WTC11 (cell line): ENCODE results near the gene F5. TPM values are rescaled to one million over a fixed set of nuclear protein-coding genes. Genes with fewer than 3 reads are reported as not detected.
A peak's percentile ranks its signal among the peaks of the same experiment; 100 is the strongest.

ENCODE experiments used
- ATAC-seq: fragments of 200-7000 bp; cut with Tn5 transposase; 2 replicates; pipeline ENCODE4 v1.10.0; 2021; ENCODE audit warnings: mild to moderate bottlenecking, moderate library complexity
- CTCF ChIA-PET: fragments of 300-600 bp; sonication (Branson Sonifier 250); formaldehyde crosslinking; loops from one replicate; lab custom pipeline; 2021; ENCODE audit warnings: antibody characterized with exemption; lab: Charles Lee
- POLR2A ChIA-PET: fragments of 350-600 bp; sonication (Branson Sonifier 250); formaldehyde crosslinking; loops from one replicate; lab custom pipeline; 2021; ENCODE audit warnings: antibody characterized with exemption; lab: Charles Lee
- DNase-seq: peaks from one replicate; pipeline ENCODE4 v3.0.0; 2021; ENCODE audit warnings: low spot score
- H3K27ac Mint-ChIP-seq: 2 replicates; pipeline ENCODE4 v1.8.0; 2021; ENCODE audit warnings: mixed read lengths
- H3K27me3 Mint-ChIP-seq: 2 replicates; pipeline ENCODE4 v1.8.0; 2021; ENCODE audit warnings: low read depth, mild to moderate bottlenecking, moderate library complexity, mixed read lengths
- H3K36me3 Mint-ChIP-seq: 2 replicates; pipeline ENCODE4 v1.8.0; 2021; ENCODE audit warnings: mixed read lengths
- H3K4me1 Mint-ChIP-seq: 2 replicates; pipeline ENCODE4 v1.8.0; 2022; ENCODE audit warnings: mixed read lengths
- H3K4me3 Mint-ChIP-seq: 2 replicates; pipeline ENCODE4 v1.8.0; 2021; ENCODE audit warnings: mild to moderate bottlenecking, moderate library complexity, mixed read lengths
- H3K9me3 Mint-ChIP-seq: 2 replicates; pipeline ENCODE4 v1.8.0; 2021; ENCODE audit warnings: mixed read lengths
- ATF1 ChIP-seq: sonication (generic); formaldehyde crosslinking; IDR thresholded peaks from 2 replicates; pipeline ENCODE4 v1.8.1; 2023; ENCODE audit warnings: mild to moderate bottlenecking, moderate library complexity, missing genetic modification reagents
- E2F5 ChIP-seq: sonication (generic); formaldehyde crosslinking; IDR thresholded peaks from 2 replicates; pipeline ENCODE4 v1.8.1; 2022; ENCODE audit warnings: mild to moderate bottlenecking, moderate library complexity, missing genetic modification reagents
- ESRRA ChIP-seq: sonication (generic); formaldehyde crosslinking; IDR thresholded peaks from 2 replicates; pipeline ENCODE4 v1.8.1; 2022; ENCODE audit warnings: mild to moderate bottlenecking, missing genetic modification reagents, borderline replicate concordance
- FOXJ3 ChIP-seq: sonication (generic); formaldehyde crosslinking; IDR thresholded peaks from 2 replicates; pipeline ENCODE4 v1.9.0; 2021; ENCODE audit warnings: missing genetic modification reagents, mild to moderate bottlenecking, borderline replicate concordance
- FOXP4 ChIP-seq: sonication (generic); formaldehyde crosslinking; IDR thresholded peaks from 2 replicates; pipeline ENCODE4 v1.8.0; 2022; ENCODE audit warnings: mild to moderate bottlenecking, missing genetic modification reagents
- GRHL2 ChIP-seq: fragments of 250-450 bp; sonication (Bioruptor Pico); IDR thresholded peaks from 2 replicates; pipeline ENCODE4 v1.8.0; 2022; ENCODE audit warnings: mild to moderate bottlenecking, moderate library complexity; ENCODE audit not compliant: insufficient replicate concordance, severe bottlenecking
- JAZF1 ChIP-seq: fragments of 250-450 bp; sonication (Bioruptor Pico); IDR thresholded peaks from 2 replicates; pipeline ENCODE4 v1.9.0; 2021; ENCODE audit warnings: moderate library complexity, mild to moderate bottlenecking, inconsistent platforms
- MXD4 ChIP-seq: fragments of 250-450 bp; sonication (Bioruptor Pico); IDR thresholded peaks from 2 replicates; pipeline ENCODE4 v1.8.0; 2021; ENCODE audit warnings: mild to moderate bottlenecking, moderate library complexity, borderline replicate concordance
- NFYB ChIP-seq: sonication (generic); formaldehyde crosslinking; conservative IDR thresholded peaks from 2 replicates; pipeline ENCODE4 v1.8.0; 2022; ENCODE audit warnings: low read depth, missing genetic modification reagents
- TEAD1 ChIP-seq: sonication (generic); formaldehyde crosslinking; IDR thresholded peaks from 2 replicates; pipeline ENCODE4 v1.8.0; 2022; ENCODE audit warnings: mild to moderate bottlenecking, missing genetic modification reagents
- ZBTB21 ChIP-seq: sonication (generic); formaldehyde crosslinking; IDR thresholded peaks from 2 replicates; pipeline ENCODE4 v1.8.1; 2023; ENCODE audit warnings: mild to moderate bottlenecking, missing genetic modification reagents, borderline replicate concordance
- ZNF219 ChIP-seq: sonication (generic); formaldehyde crosslinking; IDR thresholded peaks from 2 replicates; pipeline ENCODE4 v1.8.0; 2023; ENCODE audit warnings: missing genetic modification reagents, mild to moderate bottlenecking, borderline replicate concordance
- ZNF317 ChIP-seq: sonication (generic); formaldehyde crosslinking; IDR thresholded peaks from 2 replicates; pipeline ENCODE4 v1.8.1; 2023; ENCODE audit warnings: low read depth, mild to moderate bottlenecking, moderate library complexity, missing genetic modification reagents, borderline replicate concordance
- ZNF423 ChIP-seq: fragments of 250-450 bp; sonication (Bioruptor Pico); IDR thresholded peaks from 2 replicates; pipeline ENCODE4 v2.1.2; 2022; ENCODE audit warnings: mild to moderate bottlenecking, moderate library complexity
- total RNA-seq: library from RNA; stranded (reverse); gene quantifications from 3 replicates; pipeline ENCODE4 v1.2.3, GENCODE V29; 2021
- TF ChIP-seq, protein P1 (sequence below): sonication (generic); formaldehyde crosslinking; IDR thresholded peaks from 2 replicates; pipeline ENCODE4 v1.8.1; 2023; ENCODE audit warnings: mild to moderate bottlenecking, missing genetic modification reagents, borderline replicate concordance
- TF ChIP-seq, protein P2 (sequence below): sonication (generic); formaldehyde crosslinking; IDR thresholded peaks from 2 replicates; pipeline ENCODE4 v1.8.1; 2023; ENCODE audit warnings: mild to moderate bottlenecking, missing genetic modification reagents
- TF ChIP-seq, protein P3 (sequence below): sonication (generic); formaldehyde crosslinking; IDR thresholded peaks from 2 replicates; pipeline ENCODE4 v1.8.1; 2022; ENCODE audit warnings: low read depth, missing genetic modification reagents, borderline replicate concordance

Gene F5
- total RNA-seq, 1 experiment from 2014 or later = 0.20 TPM

DNA sequence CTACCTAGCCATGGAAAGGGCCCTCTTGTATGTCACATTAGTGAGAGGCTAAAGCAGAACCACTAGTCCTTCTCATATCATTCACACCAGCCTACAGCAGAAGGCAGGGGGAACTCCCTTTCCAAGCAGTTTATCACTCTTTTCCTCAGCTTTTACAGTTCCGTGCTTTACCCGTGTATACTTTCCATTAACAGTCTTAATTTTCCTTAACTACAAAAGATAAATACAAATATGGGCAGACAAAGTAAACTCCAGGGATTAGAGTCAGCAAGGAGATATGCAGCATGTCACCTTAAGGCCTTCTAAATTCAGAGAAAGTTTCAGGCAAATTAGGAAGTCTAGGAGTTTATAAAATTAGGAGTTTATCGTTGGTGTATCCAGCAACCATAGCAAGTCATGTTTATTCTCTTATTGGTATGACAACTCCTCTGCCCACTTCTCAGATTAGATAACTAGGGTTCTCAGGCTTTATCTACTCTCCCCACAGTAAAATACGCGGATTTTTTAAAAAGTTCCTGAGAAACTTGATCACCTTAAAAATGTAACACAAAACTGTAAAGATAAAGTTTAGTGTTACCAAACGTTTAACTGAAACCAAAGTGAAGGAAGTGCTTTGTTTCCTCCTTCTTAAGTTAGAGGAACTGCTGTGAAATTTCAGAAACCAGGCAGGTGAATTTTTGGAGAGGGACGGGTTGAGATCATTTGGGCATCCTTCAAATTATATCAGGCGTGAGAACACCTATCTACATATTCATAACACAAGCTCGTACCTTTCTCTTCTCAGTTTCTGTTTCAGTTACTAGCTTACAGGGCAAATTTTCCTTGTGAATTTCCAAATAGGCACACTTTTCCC, 57.8 kb downstream of the F5 start (continued):
- TF ChIP-seq ZNF317 (CRISPR knock-in tag) = no peak

- no peak overlapping the region for H3K4me3 Mint-ChIP-seq
- POLR2A ChIA-PET = interaction anchor here (2.2 kb wide), 1 partner anchor 42 kb away, joined by 15 read pairs; the partner anchor contains the start of gene SLC19A2
- H3K9me3 Mint-ChIP-seq = no peaks in the 10 kb centered on the region
- no peaks in the 10 kb centered on the region for H3K27me3 Mint-ChIP-seq
- ATAC-seq = no peak; the same call in 1 of the 2 replicates
- H3K36me3 Mint-ChIP-seq = no peaks in the 10 kb centered on the region
- H3K27ac Mint-ChIP-seq = peak overlapping the region; percentile 95
- no peak for TF ChIP-seq ZBTB21
- TF ChIP-seq, protein P1, sequence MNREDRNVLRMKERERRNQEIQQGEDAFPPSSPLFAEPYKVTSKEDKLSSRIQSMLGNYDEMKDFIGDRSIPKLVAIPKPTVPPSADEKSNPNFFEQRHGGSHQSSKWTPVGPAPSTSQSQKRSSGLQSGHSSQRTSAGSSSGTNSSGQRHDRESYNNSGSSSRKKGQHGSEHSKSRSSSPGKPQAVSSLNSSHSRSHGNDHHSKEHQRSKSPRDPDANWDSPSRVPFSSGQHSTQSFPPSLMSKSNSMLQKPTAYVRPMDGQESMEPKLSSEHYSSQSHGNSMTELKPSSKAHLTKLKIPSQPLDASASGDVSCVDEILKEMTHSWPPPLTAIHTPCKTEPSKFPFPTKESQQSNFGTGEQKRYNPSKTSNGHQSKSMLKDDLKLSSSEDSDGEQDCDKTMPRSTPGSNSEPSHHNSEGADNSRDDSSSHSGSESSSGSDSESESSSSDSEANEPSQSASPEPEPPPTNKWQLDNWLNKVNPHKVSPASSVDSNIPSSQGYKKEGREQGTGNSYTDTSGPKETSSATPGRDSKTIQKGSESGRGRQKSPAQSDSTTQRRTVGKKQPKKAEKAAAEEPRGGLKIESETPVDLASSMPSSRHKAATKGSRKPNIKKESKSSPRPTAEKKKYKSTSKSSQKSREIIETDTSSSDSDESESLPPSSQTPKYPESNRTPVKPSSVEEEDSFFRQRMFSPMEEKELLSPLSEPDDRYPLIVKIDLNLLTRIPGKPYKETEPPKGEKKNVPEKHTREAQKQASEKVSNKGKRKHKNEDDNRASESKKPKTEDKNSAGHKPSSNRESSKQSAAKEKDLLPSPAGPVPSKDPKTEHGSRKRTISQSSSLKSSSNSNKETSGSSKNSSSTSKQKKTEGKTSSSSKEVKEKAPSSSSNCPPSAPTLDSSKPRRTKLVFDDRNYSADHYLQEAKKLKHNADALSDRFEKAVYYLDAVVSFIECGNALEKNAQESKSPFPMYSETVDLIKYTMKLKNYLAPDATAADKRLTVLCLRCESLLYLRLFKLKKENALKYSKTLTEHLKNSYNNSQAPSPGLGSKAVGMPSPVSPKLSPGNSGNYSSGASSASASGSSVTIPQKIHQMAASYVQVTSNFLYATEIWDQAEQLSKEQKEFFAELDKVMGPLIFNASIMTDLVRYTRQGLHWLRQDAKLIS (CRISPR knock-in tag) = no peak
- no peak for TF ChIP-seq ATF1 (CRISPR knock-in tag)
- TF ChIP-seq, protein P2, sequence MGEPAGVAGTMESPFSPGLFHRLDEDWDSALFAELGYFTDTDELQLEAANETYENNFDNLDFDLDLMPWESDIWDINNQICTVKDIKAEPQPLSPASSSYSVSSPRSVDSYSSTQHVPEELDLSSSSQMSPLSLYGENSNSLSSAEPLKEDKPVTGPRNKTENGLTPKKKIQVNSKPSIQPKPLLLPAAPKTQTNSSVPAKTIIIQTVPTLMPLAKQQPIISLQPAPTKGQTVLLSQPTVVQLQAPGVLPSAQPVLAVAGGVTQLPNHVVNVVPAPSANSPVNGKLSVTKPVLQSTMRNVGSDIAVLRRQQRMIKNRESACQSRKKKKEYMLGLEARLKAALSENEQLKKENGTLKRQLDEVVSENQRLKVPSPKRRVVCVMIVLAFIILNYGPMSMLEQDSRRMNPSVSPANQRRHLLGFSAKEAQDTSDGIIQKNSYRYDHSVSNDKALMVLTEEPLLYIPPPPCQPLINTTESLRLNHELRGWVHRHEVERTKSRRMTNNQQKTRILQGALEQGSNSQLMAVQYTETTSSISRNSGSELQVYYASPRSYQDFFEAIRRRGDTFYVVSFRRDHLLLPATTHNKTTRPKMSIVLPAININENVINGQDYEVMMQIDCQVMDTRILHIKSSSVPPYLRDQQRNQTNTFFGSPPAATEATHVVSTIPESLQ (CRISPR knock-in tag) = no peak
- TF ChIP-seq NFYB (CRISPR knock-in tag) = no peak
- TF ChIP-seq ZNF219 (CRISPR knock-in tag) = no peak
- TF ChIP-seq MXD4 = no peak
- TF ChIP-seq E2F5 (CRISPR knock-in tag) = no peak
- no peak for TF ChIP-seq FOXJ3 (CRISPR knock-in tag)
- no peak for TF ChIP-seq FOXP4 (CRISPR knock-in tag)
- no peak for TF ChIP-seq GRHL2 (CRISPR knock-in tag)
- no peak for TF ChIP-seq ZNF423 (CRISPR knock-in tag)
- TF ChIP-seq JAZF1 (CRISPR knock-in tag) = no peak
- TF ChIP-seq ESRRA (CRISPR knock-in tag) = no peak
- TF ChIP-seq, protein P3, sequence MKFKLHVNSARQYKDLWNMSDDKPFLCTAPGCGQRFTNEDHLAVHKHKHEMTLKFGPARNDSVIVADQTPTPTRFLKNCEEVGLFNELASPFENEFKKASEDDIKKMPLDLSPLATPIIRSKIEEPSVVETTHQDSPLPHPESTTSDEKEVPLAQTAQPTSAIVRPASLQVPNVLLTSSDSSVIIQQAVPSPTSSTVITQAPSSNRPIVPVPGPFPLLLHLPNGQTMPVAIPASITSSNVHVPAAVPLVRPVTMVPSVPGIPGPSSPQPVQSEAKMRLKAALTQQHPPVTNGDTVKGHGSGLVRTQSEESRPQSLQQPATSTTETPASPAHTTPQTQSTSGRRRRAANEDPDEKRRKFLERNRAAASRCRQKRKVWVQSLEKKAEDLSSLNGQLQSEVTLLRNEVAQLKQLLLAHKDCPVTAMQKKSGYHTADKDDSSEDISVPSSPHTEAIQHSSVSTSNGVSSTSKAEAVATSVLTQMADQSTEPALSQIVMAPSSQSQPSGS = no peak
- no peak for TF ChIP-seq TEAD1
- peaks cover 32% of the 10 kb centered on the region for H3K4me1 Mint-ChIP-seq
- CTCF ChIA-PET = interaction anchor here (2.9 kb wide), 1 partner anchor 42 kb away, joined by 13 read pairs; the partner anchor contains the start of gene SLC19A2
- no peak for DNase-seq
Observed at GRCh38 chr1:169527451-169528214, 58.6 kb downstream of the F5 start.
